Central memory CD8-positive, alpha-beta T cell (primary cell): ENCODE data around the gene NFAT5.
"Not testable (repeated sequence)": the region's sequence is repeated elsewhere in the genome, so short reads cannot be mapped to it uniquely, and the experiment has no call there.

Experiments
- ATAC-seq: fragments of 150-1000 bp; cut with Tn5 transposase; replicated peaks from 2 replicates; pipeline ENCODE4 v1.10.0; 2022; ENCODE audit warnings: mild to moderate bottlenecking, moderate FRiP score, moderate number of reproducible peaks; ENCODE audit not compliant: poor library complexity, severe bottlenecking; ENCODE audit errors: extremely low read depth
- DNase-seq, 2 donors: peaks; one replicate each; pipeline ENCODE4 v3.0.0; 2021; ENCODE audit warnings: low spot score in 2 of 2
- H3K27ac Mint-ChIP-seq: one replicate; pipeline ENCODE4 v1.8.0; 2022; ENCODE audit warnings: low read depth, mild to moderate bottlenecking, moderate library complexity, mixed read lengths
- H3K27me3 Mint-ChIP-seq: one replicate; pipeline ENCODE4 v1.8.0; 2022; ENCODE audit warnings: mixed read lengths
- H3K36me3 Mint-ChIP-seq: one replicate; pipeline ENCODE4 v1.8.0; 2022; ENCODE audit warnings: mild to moderate bottlenecking, moderate library complexity, mixed read lengths; ENCODE audit not compliant: insufficient read depth
- H3K4me1 Mint-ChIP-seq: one replicate; pipeline ENCODE4 v1.8.0; 2022; ENCODE audit warnings: mixed read lengths
- H3K4me3 Mint-ChIP-seq: one replicate; pipeline ENCODE4 v1.8.0; 2022; ENCODE audit warnings: mild to moderate bottlenecking, moderate library complexity, mixed read lengths
- H3K9me3 Mint-ChIP-seq: one replicate; pipeline ENCODE4 v1.8.0; 2022; ENCODE audit warnings: mixed read lengths

NFAT5 gene

DNA sequence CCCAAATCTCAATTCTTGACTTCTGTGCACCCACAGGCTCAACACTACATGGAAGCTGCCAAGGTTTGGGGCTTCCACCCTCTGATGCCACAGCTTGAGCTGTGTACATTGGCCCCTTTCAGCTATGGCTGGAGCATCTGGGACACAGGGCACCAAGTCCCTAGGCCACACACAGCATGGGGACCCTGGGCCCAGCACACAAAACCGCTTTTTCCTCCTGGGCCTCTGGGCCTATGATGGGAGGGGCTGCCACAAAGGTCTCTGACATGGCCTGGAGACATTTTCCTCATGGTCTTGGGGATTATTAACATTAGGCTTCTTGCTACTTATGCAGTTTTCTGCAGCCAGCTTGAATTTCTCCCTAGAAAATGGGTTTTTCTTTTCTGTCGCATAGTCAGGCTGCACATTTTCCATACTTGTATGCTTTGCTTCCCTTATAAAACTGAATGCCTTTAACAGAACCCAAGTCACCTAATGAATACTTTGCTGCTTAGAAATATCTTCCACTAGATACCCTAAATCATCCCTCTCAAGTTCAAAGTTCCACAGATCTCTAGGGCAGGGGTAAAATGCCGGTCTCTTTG, 70.9 kb downstream of the NFAT5 start:
- not testable (repeated sequence) for H3K4me3 Mint-ChIP-seq, H3K27ac Mint-ChIP-seq, DNase-seq, H3K4me1 Mint-ChIP-seq, ATAC-seq, H3K9me3 Mint-ChIP-seq, H3K27me3 Mint-ChIP-seq
- H3K36me3 Mint-ChIP-seq, result peaks cover 18% of the 10 kb centered on the region

DNA sequence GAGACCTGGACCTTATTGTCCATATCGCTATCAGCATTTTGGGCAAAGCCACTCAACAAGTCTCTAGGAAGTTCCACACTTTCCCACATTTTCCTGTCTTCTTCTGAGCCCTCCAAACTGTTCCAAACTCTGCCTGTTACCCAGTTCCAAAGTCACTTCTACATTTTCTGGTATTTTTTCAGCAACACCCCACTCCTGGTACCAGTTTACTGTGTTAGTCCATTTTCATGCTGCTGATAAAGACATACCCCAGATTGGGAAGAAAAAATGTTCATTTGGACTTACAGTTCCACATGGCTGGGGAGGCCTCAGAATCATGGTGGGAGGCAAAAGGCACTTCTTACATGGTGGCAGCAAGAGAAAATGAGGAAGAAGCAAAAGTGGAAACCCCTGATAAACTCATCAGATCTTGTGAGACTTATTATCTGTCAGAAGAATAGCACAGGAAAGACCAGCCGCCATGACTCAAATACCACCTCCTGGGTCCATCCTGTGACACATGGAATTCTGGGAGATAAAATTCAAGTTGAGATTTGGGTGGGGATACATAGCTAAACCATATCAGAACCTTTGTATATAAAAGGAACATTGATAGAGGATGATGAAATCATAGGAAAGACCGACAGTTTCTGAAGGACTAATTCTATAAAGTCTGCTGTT, 71.6 kb downstream of the NFAT5 start:
- H3K27ac Mint-ChIP-seq, DNase-seq, H3K4me1 Mint-ChIP-seq, H3K4me3 Mint-ChIP-seq, H3K9me3 Mint-ChIP-seq, H3K27me3 Mint-ChIP-seq, ATAC-seq: not testable (repeated sequence)
- peaks cover 17% of the 10 kb centered on the region for H3K36me3 Mint-ChIP-seq

DNA sequence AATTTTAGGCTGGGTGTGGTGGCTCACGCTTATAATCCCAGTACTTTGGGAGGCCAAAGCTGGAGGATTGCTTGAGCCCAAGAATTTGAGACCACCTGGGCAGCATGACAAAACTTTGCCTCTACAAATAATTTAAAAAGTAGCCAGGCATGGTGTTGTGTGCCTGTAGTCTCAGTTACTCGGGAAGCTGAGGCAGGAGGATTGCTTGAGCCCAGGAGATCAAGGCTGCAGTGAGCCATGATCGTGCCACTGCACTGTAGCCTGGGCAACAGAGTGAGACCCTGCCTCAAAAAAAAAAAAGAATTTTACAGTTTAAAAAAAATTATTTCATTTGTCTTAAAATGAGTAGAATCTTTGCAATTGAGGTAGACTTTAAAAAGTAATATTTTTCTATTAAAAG, 78.2 kb downstream of the NFAT5 start:
- H3K36me3 Mint-ChIP-seq, result peaks cover 18% of the 10 kb centered on the region
- not testable (repeated sequence) for DNase-seq, H3K9me3 Mint-ChIP-seq, ATAC-seq, H3K27me3 Mint-ChIP-seq, H3K4me1 Mint-ChIP-seq, H3K4me3 Mint-ChIP-seq, H3K27ac Mint-ChIP-seq

DNA sequence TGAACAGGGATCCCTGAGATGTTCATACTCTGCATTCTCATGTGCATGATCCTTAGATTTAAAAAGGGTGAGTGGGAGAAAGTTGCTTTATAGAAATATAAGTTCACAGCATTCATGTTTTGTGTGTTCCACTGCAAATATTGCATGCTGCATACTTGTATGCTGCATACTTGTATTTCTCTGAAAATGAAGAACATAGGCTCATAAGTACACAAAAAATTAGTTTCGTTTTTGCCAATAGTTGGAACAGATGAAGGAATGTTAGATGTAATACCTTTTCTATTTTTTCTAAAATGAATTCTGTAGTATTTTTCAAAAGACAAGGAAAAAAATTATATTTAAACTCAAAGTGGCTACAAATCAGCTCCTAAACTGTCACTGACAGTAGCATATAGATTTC, 79.0 kb downstream of the NFAT5 start:
- H3K27me3 Mint-ChIP-seq, result no peaks in the 10 kb centered on the region
- no peak for DNase-seq
- no peak for ATAC-seq
- H3K4me1 Mint-ChIP-seq, result peaks cover 9% of the 10 kb centered on the region
- H3K27ac Mint-ChIP-seq, result no peak overlapping the region
- H3K9me3 Mint-ChIP-seq, result no peaks in the 10 kb centered on the region
- H3K36me3 Mint-ChIP-seq, result peaks cover 23% of the 10 kb centered on the region
- no peak overlapping the region for H3K4me3 Mint-ChIP-seq

DNA sequence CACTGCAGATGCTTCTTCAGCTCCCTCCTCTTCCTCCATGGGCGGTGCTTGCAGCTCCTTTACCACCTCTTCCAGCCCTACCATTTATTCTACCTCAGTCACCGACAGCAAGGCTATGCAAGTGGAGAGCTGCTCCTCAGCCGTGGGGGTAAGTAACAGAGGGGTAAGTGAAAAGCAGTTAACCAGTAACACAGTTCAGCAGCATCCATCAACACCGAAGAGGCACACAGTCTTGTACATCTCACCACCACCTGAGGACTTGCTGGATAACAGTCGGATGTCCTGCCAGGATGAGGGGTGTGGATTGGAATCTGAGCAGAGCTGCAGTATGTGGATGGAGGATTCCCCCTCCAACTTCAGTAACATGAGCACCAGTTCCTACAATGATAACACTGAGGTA, 81.3 kb downstream of the NFAT5 start:
- Mint-ChIP-seq H3K27ac (no peak overlapping the region), H3K4me3 (no peak overlapping the region), H3K36me3 (peaks cover 26% of the 10 kb centered on the region), H3K9me3 (no peaks in the 10 kb centered on the region), H3K4me1 (peaks cover 9% of the 10 kb centered on the region), H3K27me3 (no peaks in the 10 kb centered on the region)
- DNase-seq (no peak), ATAC-seq (no peak)

DNA sequence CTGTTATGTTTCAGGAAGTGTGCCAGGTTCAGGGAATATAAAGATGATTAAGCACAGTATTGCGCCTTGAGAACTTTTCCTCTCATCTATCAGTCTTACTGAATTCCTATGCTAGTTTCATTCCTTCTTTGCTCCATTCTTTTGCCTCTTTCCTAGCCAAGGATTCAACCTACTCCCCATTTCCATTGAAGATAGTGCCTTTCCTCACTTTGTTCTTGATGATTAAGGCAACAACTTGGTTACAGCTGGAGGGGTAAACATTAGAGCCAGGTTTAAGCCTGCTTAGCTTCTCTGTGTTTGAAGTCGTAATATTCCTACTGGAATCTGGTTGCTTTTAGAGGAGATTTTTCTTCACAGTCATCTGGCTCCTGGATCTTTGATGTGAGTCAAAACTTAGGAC, 85.5 kb downstream of the NFAT5 start:
- no peaks in the 10 kb centered on the region for H3K9me3 Mint-ChIP-seq
- H3K36me3 Mint-ChIP-seq, result peaks cover 48% of the 10 kb centered on the region
- ATAC-seq (no peak), DNase-seq (no peak)
- no peaks in the 10 kb centered on the region for H3K27me3 Mint-ChIP-seq
- H3K4me1 Mint-ChIP-seq, result peaks cover 4% of the 10 kb centered on the region
- no peak overlapping the region for H3K27ac Mint-ChIP-seq
- no peak overlapping the region for H3K4me3 Mint-ChIP-seq

DNA sequence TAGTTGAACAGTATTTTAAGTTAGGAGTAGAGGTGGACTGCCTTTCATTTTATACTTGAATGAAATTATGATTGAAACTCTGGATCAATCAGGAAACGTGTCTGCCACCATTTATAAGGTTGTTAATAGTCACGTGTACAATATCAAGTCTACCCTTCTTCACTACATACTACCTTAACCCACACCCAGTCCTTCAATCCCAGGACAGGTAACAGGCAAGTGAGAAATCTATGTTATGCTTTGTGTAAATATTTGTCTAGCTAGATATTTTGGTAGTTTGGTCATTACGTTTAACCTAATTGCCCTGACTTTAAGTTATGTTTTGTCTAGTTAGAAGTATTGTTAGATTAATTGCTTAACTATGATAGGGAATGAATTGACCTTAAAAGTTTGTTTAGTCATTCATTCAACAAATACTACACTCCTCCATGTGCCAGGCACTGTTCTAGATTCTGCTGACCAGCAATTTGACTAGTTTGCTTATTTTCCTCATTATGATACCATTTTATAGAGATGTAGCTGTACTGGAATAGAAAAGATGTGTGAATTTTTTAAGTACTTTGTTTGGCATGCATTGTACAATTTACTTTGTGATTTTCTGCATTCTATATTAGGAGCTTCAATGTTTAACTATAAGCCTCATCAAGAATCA, 88.6 kb downstream of the NFAT5 start:
- H3K27me3 Mint-ChIP-seq, result no peaks in the 10 kb centered on the region
- no peak overlapping the region for H3K27ac Mint-ChIP-seq
- no peaks in the 10 kb centered on the region for H3K4me1 Mint-ChIP-seq
- no peak for DNase-seq
- H3K4me3 Mint-ChIP-seq, result no peak overlapping the region
- H3K36me3 Mint-ChIP-seq, result peaks cover 53% of the 10 kb centered on the region
- ATAC-seq, result no peak
- H3K9me3 Mint-ChIP-seq, result no peaks in the 10 kb centered on the region

DNA sequence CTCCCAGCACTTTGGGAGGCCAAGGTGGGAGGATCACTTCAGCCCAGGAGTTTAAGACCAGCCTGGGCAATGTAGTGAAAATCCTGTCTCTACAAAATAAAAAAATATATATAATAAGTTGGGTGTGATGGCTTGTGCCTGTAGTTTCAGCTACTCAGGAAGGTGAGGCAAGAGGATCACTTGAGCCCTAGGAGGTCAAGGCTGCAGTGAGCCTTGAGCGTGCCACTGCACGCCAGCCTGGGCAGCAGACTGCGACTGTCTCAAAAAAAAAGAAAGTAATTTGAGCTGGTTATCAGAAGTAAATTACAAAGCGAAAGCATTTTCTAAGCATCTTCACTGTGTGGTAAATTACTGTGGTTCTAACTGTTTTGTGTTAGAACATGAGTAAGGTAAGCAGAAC, 94.4 kb downstream of the NFAT5 start:
- ATAC-seq (no peak), DNase-seq (no peak)
- Mint-ChIP-seq H3K4me1 (no peaks in the 10 kb centered on the region), H3K36me3 (peaks cover 55% of the 10 kb centered on the region), H3K27ac (no peak overlapping the region), H3K27me3 (no peaks in the 10 kb centered on the region), H3K4me3 (no peak overlapping the region), H3K9me3 (no peaks in the 10 kb centered on the region)

DNA sequence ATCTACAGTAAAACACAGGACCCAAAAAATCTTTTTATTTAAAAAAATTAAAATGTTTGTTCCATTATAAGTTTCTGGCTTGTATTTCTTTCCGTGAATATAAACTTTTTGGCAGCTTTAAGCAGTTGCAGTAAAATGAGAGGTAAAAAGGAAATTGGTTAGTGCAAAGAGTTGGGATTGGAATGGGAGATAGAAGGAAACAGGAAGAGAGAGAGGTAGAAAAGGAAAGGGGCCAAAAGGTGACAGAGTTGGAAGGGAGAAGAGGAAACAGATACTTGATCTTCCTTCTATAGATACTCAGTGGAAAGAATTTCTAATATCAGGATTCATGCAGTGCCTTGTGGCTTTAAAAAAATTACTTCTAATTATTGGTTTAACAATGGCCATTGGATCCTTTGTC, 97.1 kb downstream of the NFAT5 start:
- no peak for DNase-seq
- Mint-ChIP-seq H3K36me3 (peaks cover 34% of the 10 kb centered on the region), H3K9me3 (no peaks in the 10 kb centered on the region), H3K27ac (no peak overlapping the region), H3K27me3 (no peaks in the 10 kb centered on the region), H3K4me1 (no peaks in the 10 kb centered on the region), H3K4me3 (no peak overlapping the region)
- no peak for ATAC-seq

DNA sequence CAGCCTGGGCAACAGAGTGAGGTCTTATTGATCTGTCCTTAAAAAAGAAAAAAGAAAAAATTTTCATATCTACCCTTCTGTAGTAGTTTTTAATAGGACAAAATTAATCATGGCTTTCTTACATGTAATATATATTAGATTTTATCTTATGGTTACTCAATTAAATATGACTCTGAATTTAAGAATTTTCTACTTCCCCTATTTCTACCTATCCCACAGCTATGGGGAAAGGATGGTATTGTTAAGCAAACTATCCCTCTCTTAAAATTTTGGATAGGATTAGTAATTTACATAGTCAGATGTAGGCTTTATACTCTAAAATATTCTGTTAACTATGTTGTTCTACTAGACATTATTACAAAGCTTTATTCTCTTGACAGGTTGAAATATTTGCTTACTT, 98.1 kb downstream of the NFAT5 start:
- ATAC-seq, result no peak
- Mint-ChIP-seq H3K4me3 (no peak overlapping the region), H3K27ac (no peak overlapping the region), H3K9me3 (no peaks in the 10 kb centered on the region), H3K4me1 (no peaks in the 10 kb centered on the region), H3K36me3 (peaks cover 26% of the 10 kb centered on the region), H3K27me3 (no peaks in the 10 kb centered on the region)
- no peak for DNase-seq

DNA sequence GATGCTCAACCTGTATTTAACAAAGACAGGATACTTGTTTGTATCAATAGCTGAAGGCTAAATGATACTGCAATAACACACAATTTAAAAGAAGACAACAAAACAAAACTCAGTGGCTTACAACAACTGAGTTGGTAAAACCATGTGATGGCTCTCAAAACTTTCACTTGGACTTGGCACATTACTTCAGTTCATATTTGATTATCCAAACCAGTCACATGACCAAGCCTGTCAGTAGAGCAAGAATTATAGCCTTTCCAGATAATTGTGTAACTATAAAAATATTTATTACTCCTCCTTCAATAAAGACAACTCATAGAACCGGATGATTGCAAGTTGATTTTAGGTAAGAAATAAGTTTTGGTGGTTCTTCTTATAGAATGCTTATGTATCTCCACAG, 103.8 kb downstream of the NFAT5 start:
- Mint-ChIP-seq H3K27me3 (no peaks in the 10 kb centered on the region), H3K36me3 (peaks cover 16% of the 10 kb centered on the region), H3K4me1 (no peaks in the 10 kb centered on the region), H3K27ac (no peak overlapping the region), H3K9me3 (no peaks in the 10 kb centered on the region), H3K4me3 (no peak overlapping the region)
- ATAC-seq (no peak), DNase-seq (no peak)

DNA sequence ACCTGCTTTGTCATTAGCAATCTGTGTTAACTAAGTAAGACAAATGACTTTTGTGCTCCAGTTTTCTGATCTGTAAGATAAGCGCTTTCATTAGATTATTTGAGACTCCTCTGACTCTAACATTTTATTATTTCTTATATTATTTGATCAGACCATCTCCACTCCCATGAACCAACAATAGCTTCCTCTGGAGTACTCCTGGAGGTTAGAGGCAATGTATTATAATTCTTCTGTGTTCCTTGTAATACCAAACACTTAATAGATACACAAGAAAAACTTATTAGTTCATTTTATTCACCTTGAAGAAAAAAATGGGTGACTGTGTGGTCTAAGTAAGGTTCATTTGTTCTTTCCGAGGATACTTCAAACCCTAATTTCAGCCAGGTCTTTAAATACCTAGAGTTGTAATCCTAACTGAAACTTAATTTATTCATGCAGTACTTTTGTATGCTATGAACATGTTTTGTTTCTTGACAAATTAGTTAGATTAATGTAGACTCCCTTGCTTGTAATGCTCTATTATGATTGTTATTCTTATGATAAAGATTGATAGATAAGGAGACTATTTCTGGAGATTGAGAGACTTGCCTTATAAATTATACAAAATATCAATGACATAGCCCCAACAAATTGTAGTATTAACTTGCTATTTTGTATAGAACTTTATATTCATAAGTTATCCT, 106.7 kb downstream of the NFAT5 start:
- Mint-ChIP-seq H3K4me3 (no peak overlapping the region), H3K27me3 (no peaks in the 10 kb centered on the region), H3K27ac (peak overlapping the region; percentile 67), H3K4me1 (no peaks in the 10 kb centered on the region), H3K9me3 (no peaks in the 10 kb centered on the region), H3K36me3 (peaks cover 27% of the 10 kb centered on the region)
- DNase-seq (no peak), ATAC-seq (no peak)
